K562 (cell line): ENCODE data around the gene PRKAG2. TPM values are rescaled to one million over a fixed set of nuclear protein-coding genes. Genes with fewer than 3 reads are reported as not detected.

Experiments
- ATAC-seq: fragments of 200-7000 bp; cut with Tn5 transposase; 3 replicates; pipeline ENCODE4 v1.9.1; 2020; ENCODE audit warnings: moderate library complexity
- BruUV-seq: library from RNA; stranded (reverse); fragments of 400-500 nt; replicated peaks from 2 replicates; lab custom pipeline; 2021; lab: Mats Ljungman, UMichigan
- CTCF ChIA-PET: fragments of 300-600 bp; formaldehyde crosslinking; extraction: SDS; loops from one replicate; lab custom pipeline; 2021; ENCODE audit warnings: low intra/inter-chr PET ratio; lab: Yijun Ruan, JAX
- POLR2A ChIA-PET: fragments of 300-600, 350-650 bp; sonication (Branson Sonifier 250); formaldehyde crosslinking; extraction: SDS; loops from one replicate; lab custom pipeline; 2021; ENCODE audit warnings: antibody characterized with exemption, inconsistent platforms; lab: Yijun Ruan, JAX
- DNase-seq, 4 experiments: peaks; one replicate each; pipeline versions ENCODE4 v3.0.0 to v3.0.0-alpha.2; 2011 to 2018; ENCODE audit warnings: low spot score in 3 of 4, mixed read lengths in 3 of 4; ENCODE audit errors: extremely low read depth in 1 of 4
- FAIRE-seq: peaks from 2 replicates; lab custom pipeline; 2011; peaks lifted over from hg19 to GRCh38; lab: Jason Lieb, UNC
- H2AFZ ChIP-seq: 2 replicates; pipeline ENCODE4 v1.6.0; 2011; ENCODE audit warnings: low read depth, low read length, control low read depth, inconsistent platforms
- H3K27ac ChIP-seq: fragments of 200-600 bp; 3 replicates; pipeline ENCODE4 v1.8.0; 2011; ENCODE audit warnings: low read depth, mild to moderate bottlenecking, control low read depth, inconsistent platforms, low read length, moderate library complexity, mixed read lengths; ENCODE audit errors: extremely low read depth
- H3K27me3 ChIP-seq, 2 experiments: fragments of 300-600 bp in 1 of 2; 2 replicates in 1 of 2; 3 replicates in 1 of 2; pipeline versions ENCODE4 v1.6.0 to v1.8.0; 2011; ENCODE audit warnings: inconsistent platforms in 2 of 2, low read length in 2 of 2, mild to moderate bottlenecking in 1 of 2, mixed read lengths in 1 of 2, moderate library complexity in 1 of 2; ENCODE audit not compliant: control insufficient read depth in 2 of 2, insufficient read depth in 2 of 2
- H3K36me3 ChIP-seq: fragments of 300-600 bp; 3 replicates; pipeline ENCODE4 v1.8.0; 2011; ENCODE audit warnings: mild to moderate bottlenecking, low read length, inconsistent platforms; ENCODE audit not compliant: control insufficient read depth, insufficient read depth
- H3K4me1 ChIP-seq, 2 experiments: fragments of 200-600 bp in 1 of 2; replicated peaks in 1 of 2; 2 replicates in 1 of 2; 3 replicates in 1 of 2; pipeline versions ENCODE4 v1.5.1 to v1.8.0; 2011; ENCODE audit warnings: inconsistent platforms in 2 of 2, low read length in 2 of 2, mild to moderate bottlenecking in 1 of 2, mixed read lengths in 1 of 2, moderate library complexity in 1 of 2; ENCODE audit not compliant: control insufficient read depth in 2 of 2, insufficient read depth in 2 of 2
- H3K4me2 ChIP-seq: 2 replicates; pipeline ENCODE4 v1.6.1; 2011; ENCODE audit warnings: low read length, control low read depth, inconsistent platforms, mixed read lengths; ENCODE audit not compliant: insufficient read depth
- H3K4me3 ChIP-seq: fragments of 200-600 bp; sonication (generic), shearing (Covaris generic); 2 replicates; pipeline ENCODE4 v1.5.1; 2016; ENCODE audit warnings: control low read depth, inconsistent platforms
- H3K79me2 ChIP-seq: fragments of 200-600 bp; 3 replicates; pipeline ENCODE4 v1.8.0; 2011; ENCODE audit warnings: low read length, inconsistent platforms; ENCODE audit not compliant: control insufficient read depth, insufficient read depth
- H3K9ac ChIP-seq, 2 experiments: 2 replicates each; pipeline versions ENCODE4 v1.6.0 to v1.6.1; 2011; ENCODE audit warnings: low read depth in 2 of 2, low read length in 2 of 2, control low read depth in 1 of 2, inconsistent platforms in 1 of 2, mild to moderate bottlenecking in 1 of 2, mixed read lengths in 1 of 2; ENCODE audit not compliant: insufficient read depth in 1 of 2
- H3K9me1 ChIP-seq: one replicate; pipeline ENCODE4 v1.6.0; 2011; ENCODE audit warnings: inconsistent platforms, mild to moderate bottlenecking, low read length, moderate library complexity; ENCODE audit not compliant: control insufficient read depth, insufficient read depth
- H3K9me3 ChIP-seq: replicated peaks from 2 replicates; pipeline ENCODE4 v1.5.1; 2011; ENCODE audit warnings: low read depth, low read length, inconsistent platforms; ENCODE audit not compliant: control insufficient read depth, insufficient read depth
- H4K20me1 ChIP-seq: replicated peaks from 2 replicates; pipeline ENCODE4 v1.6.1; 2011; ENCODE audit warnings: low read length, inconsistent platforms, mixed read lengths; ENCODE audit not compliant: control insufficient read depth, insufficient read depth
- COPS2 ChIP-seq: fragments of 450-650 bp; conservative IDR thresholded peaks from 2 replicates; pipeline ENCODE4 v1.6.1; 2016; ENCODE audit warnings: mild to moderate bottlenecking, moderate library complexity
- IRF9 ChIP-seq: fragments of 450-650 bp; IDR thresholded peaks from 2 replicates; pipeline ENCODE4 v1.6.1; 2016; ENCODE audit warnings: missing biosample characterization, missing genetic modification characterization
- MEF2D ChIP-seq: conservative IDR thresholded peaks from 2 replicates; pipeline ENCODE4 v1.6.1; 2016; ENCODE audit warnings: low read depth, missing genetic modification characterization, missing compliant biosample characterization
- NFIX ChIP-seq: fragments of 250-450 bp; sonication (Bioruptor Pico); IDR thresholded peaks from 2 replicates; pipeline ENCODE4 v1.4.0; 2020; ENCODE audit warnings: low read depth, mild to moderate bottlenecking, moderate library complexity
- SRSF1 ChIP-seq: fragments of 200-400 bp; formaldehyde crosslinking; IDR thresholded peaks from 2 replicates; pipeline ENCODE4 v1.6.1; 2017; ENCODE audit warnings: mild to moderate bottlenecking, low read depth, low read length, moderate library complexity
- TAF9B ChIP-seq: fragments of 450-650 bp; IDR thresholded peaks from 2 replicates; pipeline ENCODE4 v1.6.1; 2018; ENCODE audit warnings: mild to moderate bottlenecking; ENCODE audit not compliant: partially characterized antibody
- TEAD2 ChIP-seq: fragments of 450-650 bp; IDR thresholded peaks from 2 replicates; pipeline ENCODE4 v1.6.1; 2016; ENCODE audit warnings: missing genetic modification characterization, control low read depth, missing compliant biosample characterization
- ZNF41 ChIP-seq: fragments of 250-450 bp; sonication (Bioruptor Pico); conservative IDR thresholded peaks from 2 replicates; pipeline ENCODE4 v1.4.0; 2020; ENCODE audit warnings: mild to moderate bottlenecking
- WGBS: fragments of 100-300 bp; shearing (Covaris generic); methylation state at CpG from one replicate; pipeline ENCODE4 v1.1.6; 2016; ENCODE audit warnings: low coverage, mixed read lengths; ENCODE audit not compliant: insufficient coverage; ENCODE audit errors: missing lambda C conversion rate; 5-methylcytosine and 5-hydroxymethylcytosine counted together
- in situ Hi-C: fragments of 300-500 bp; cut with MboI; formaldehyde crosslinking; loops from 4 replicates; pipeline ENCODE4 v1.15.0; 2018; ENCODE audit warnings: inconsistent platforms, mixed read lengths
- intact Hi-C: fragments of 100-400 bp; cut with micrococcal nuclease; formaldehyde crosslinking; loops from 2 replicates; pipeline ENCODE4 v1.14.2; 2022
- polyA plus RNA-seq, 8 experiments: library from polyadenylated mRNA; depleted of rRNA in 4 of 8; stranded (reverse) in 5 of 8; unstranded in 3 of 8; fragments of >200 nt; fragmentation: Nextera tagmentation in 2 of 8; fragmentation: Illumina TruSeq in 1 of 8; extraction: Ambion mirVana in 2 of 8; extraction: Trizol in 1 of 8; gene quantifications; 2 replicates each; pipeline versions ENCODE4 v1.2.1 to v1.2.3, GENCODE V29; 2011 to 2014; ENCODE audit warnings: inconsistent platforms in 1 of 8, missing spikeins in 1 of 8
- total RNA-seq, 7 experiments: library from RNA; depleted of rRNA in 6 of 7; stranded (reverse); fragments of >200 nt in 6 of 7; fragmentation: Illumina TruSeq in 2 of 7; extraction: Trizol in 2 of 7; gene quantifications; 2 replicates each; pipeline versions ENCODE4 v1.2.1 to v1.2.3, GENCODE V29; 2011 to 2021; ENCODE audit warnings: low replicate concordance in 1 of 7

Gene PRKAG2
- total and polyA plus RNA-seq, 9 of the 15 experiments (the other 6 are each of a cell fraction or from before 2014, with no cell fraction given): 0.99 to 5.6 (median 3.3) TPM

GRCh38 chr7:151744051-151744580, 132.8 kb downstream of the PRKAG2 start:
- Histone ChIP-seq H2AFZ (no peak overlapping the region), H4K20me1 (peaks cover 20% of the 10 kb centered on the region; the same call in 1 of the 2 replicates), H3K9me1 (no peaks in the 10 kb centered on the region), H3K9me3 (peaks cover under 1% of the 10 kb centered on the region), H3K79me2 (no peaks in the 10 kb centered on the region), H3K4me2 (no peak overlapping the region), H3K4me3 (no peak overlapping the region), H3K36me3 (no peaks in the 10 kb centered on the region), H3K27ac (no peak overlapping the region), H3K9ac (no peak overlapping the region)
- ATAC-seq: no peak
- intact Hi-C loops: no loop called here
- no TSS peak for BruUV-seq
- CTCF ChIA-PET: no interaction called here
- FAIRE-seq: no peak
- POLR2A ChIA-PET: interaction anchor here (1.5 kb wide), 1 partner anchor 9 kb away, joined by 7 read pairs; no protein-coding TSS in a partner anchor
- DNase-seq: no peak
- TF ChIP-seq SRSF1: no peak
- TF ChIP-seq ZNF41: no peak
- no peak for TF ChIP-seq IRF9 (tag)
- no peak for TF ChIP-seq NFIX
- TF ChIP-seq MEF2D: no peak
- TF ChIP-seq TEAD2: no peak
- TF ChIP-seq COPS2: no peak
- no peak for TF ChIP-seq TAF9B
- TF ChIP-seq, all 486 proteins: peak for 0
- H3K27me3 ChIP-seq: peaks cover 62 to 88% of the 10 kb centered on the region in 2 experiments
- H3K4me1 ChIP-seq: 0 out of 5 replicates have a peak, but pooled peaks cover 0 to 7% of the 10 kb centered on the region in 2 experiments
- under 1% methylated on average over 18 of the region's 18 CpGs for WGBS
- in situ Hi-C loops: no loop called here
